Measurements from ENCODE around the gene SCARF2. TPM values are rescaled to one million over a fixed set of nuclear protein-coding genes. Genes with fewer than 3 reads are reported as not detected.

SCARF2 gene
- total and polyA plus RNA-seq, 2 of the 8 experiments (the other 6 are each of a cell fraction or from before 2014, with no cell fraction given), result 4.2 to 9.8 TPM

DNA sequence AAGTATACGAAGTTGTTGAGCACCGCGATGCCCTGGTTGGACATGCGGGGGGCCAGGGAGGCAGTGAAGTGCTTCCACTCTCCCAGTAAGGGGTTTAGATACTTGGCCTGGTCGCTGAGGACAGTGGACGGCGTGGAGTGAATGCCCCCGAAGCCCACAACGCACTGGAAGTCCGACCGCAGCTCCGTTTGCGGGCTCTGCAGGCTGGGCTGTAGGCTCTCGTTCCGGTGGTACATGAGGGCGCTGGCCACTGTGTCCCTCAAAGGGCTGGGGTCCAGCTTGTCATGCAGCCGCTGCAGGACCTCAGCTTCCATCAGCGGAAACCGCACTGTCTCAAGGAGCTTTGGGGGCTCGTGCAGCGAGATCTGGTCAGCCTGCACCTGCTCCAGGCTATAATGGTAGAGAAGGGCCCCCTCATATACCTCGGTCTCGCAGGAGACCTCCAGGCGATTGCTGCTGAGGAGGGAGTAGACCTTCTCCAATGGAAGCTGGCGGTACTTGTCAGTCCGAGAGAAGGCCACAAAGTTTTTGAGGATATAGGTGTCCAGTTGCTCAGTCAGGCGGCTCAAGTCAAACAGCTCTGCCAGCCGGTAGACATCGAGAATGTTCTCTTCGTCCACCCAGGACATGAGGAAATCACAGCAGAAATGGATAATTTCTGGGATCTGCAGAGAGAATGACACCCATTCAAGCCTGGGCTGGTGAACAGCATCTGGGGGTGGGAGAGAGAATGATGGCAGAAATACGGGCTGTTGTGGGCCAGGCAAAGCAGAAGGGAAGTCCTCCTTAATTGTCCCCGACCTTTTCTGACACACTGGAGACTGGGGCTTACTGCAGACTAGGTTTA is 27.5 kb upstream of the SCARF2 start:
- H2BK15ac ChIP-seq (ENCODE audit: low read length), result no peak overlapping the region
- no peak overlapping the region for H3K27ac ChIP-seq (ENCODE audit: low read depth, low read length)
- no peak overlapping the region for H3K23ac ChIP-seq (ENCODE audit: insufficient read length)
- H2AK5ac ChIP-seq (ENCODE audit: low read depth, low read length), result no peak overlapping the region
- H3K4me2 ChIP-seq (ENCODE audit: insufficient read depth in 1 of 2, low read depth in 2 of 2, low read length in 2 of 2), result no peak overlapping the region
- H2BK20ac ChIP-seq (ENCODE audit: low read length), result no peak overlapping the region
- no peak for DNase-seq (ENCODE audit: low read depth in 1 of 2, low spot score in 2 of 2)
- POLR2A ChIA-PET (ENCODE audit: partially characterized antibody), result interaction anchor here (2.0 kb wide), 1 partner anchor 24 kb away, joined by 4 read pairs; no protein-coding TSS in a partner anchor
- peaks cover 0 to 5% (median 0%) of the 10 kb centered on the region in 4 experiments; a peak in 1 of 8 replicates for H3K36me3 ChIP-seq (ENCODE audit: control insufficient read depth in 2 of 4, insufficient read depth in 4 of 4, low read length in 3 of 4)
- H3K4me3 ChIP-seq (ENCODE audit: extremely low read depth in 1 of 4, insufficient read depth in 2 of 4, low read depth in 3 of 4, low read length in 4 of 4), result no peak overlapping the region
- H3K23me2 ChIP-seq (ENCODE audit: low read depth, low read length), result no peaks in the 10 kb centered on the region
- CTCF ChIA-PET (ENCODE audit: partially characterized antibody), result interaction anchor here (0.7 to 2.8 kb wide), 3 partner anchors 8 to 47 kb away, joined by 4 to 12 read pairs (median 9); no protein-coding TSS in a partner anchor
- no peak overlapping the region for H4K5ac ChIP-seq (ENCODE audit: insufficient read length, low read depth, low read length)
- no peak overlapping the region for H4K91ac ChIP-seq (replicated peaks; ENCODE audit: insufficient read length, low read length)
- H3K4me1 ChIP-seq (replicated peaks in 1 of 4; ENCODE audit: control insufficient read depth in 3 of 4, insufficient read depth in 4 of 4, low read length in 3 of 4), result no peaks in the 10 kb centered on the region
- WGBS, 2 experiments (ENCODE audit: extremely low coverage in 1 of 2, insufficient coverage in 1 of 2, insufficient read length in 1 of 2, insufficient replicate concordance in 2 of 2, low coverage in 1 of 2, low lambda C conversion rate in 2 of 2, missing lambda C conversion rate in 1 of 2), result 97% methylated on average over 32 of the region's 32 CpGs; no CpG with 5 or more reads in 1 of the 2 experiments
- no peak overlapping the region for H3K56ac ChIP-seq (replicated peaks; ENCODE audit: insufficient read length, low read depth, low read length)
- H3K79me1 ChIP-seq (ENCODE audit: low read depth, low read length), result no peaks in the 10 kb centered on the region
- H3K79me2 ChIP-seq (ENCODE audit: control insufficient read depth in 1 of 2, insufficient read depth in 2 of 2, low read length in 2 of 2), result no peaks in the 10 kb centered on the region
- H4K20me1 ChIP-seq (replicated peaks in 1 of 2; ENCODE audit: control insufficient read depth in 1 of 2, insufficient read depth in 2 of 2, low read length in 2 of 2), result peaks cover 0 to 2% of the 10 kb centered on the region in 2 experiments
- H2AFZ ChIP-seq (ENCODE audit: low read length), result no peak overlapping the region
- H3K4ac ChIP-seq (replicated peaks; ENCODE audit: insufficient read length, low read depth, low read length), result no peak overlapping the region
- H2BK5ac ChIP-seq (ENCODE audit: low read depth, low read length), result no peak overlapping the region
- no peaks in the 10 kb centered on the region for H3K9me3 ChIP-seq (ENCODE audit: insufficient read depth in 2 of 2, low read depth in 1 of 2, low read length in 1 of 2)
- no peak overlapping the region for H3K14ac ChIP-seq (ENCODE audit: insufficient read length)
- H2BK12ac ChIP-seq (ENCODE audit: low read depth, low read length), result no peak overlapping the region
- H4K8ac ChIP-seq (ENCODE audit: extremely low read depth, insufficient read depth, low read length), result no peak overlapping the region
- H3K18ac ChIP-seq (ENCODE audit: extremely low read depth, low read length), result no peak overlapping the region
- H2BK120ac ChIP-seq (replicated peaks; ENCODE audit: low read depth, low read length), result no peak overlapping the region
- TF ChIP-seq CEBPB (IDR thresholded peaks at IDR 0.05; ENCODE audit: low read depth, low read length), result no peak
- TF ChIP-seq EP300 (IDR thresholded peaks at IDR 0.05; ENCODE audit: borderline replicate concordance in 1 of 2, low read depth in 2 of 2, low read length in 2 of 2), result no peak
- no peak for TF ChIP-seq SRF (IDR thresholded peaks at IDR 0.05; ENCODE audit: low read depth, low read length)
- no peaks in the 10 kb centered on the region for H3K27me3 ChIP-seq (replicated peaks in 1 of 4; ENCODE audit: control insufficient read depth in 3 of 4, extremely low read depth in 1 of 4, insufficient read depth in 3 of 4, low read length in 3 of 4)
- no peak overlapping the region for H3K9ac ChIP-seq (replicated peaks in 1 of 4; ENCODE audit: extremely low read depth in 1 of 4, low read depth in 3 of 4, low read length in 3 of 4)
- no peak for FAIRE-seq
